GM18909 (cell line): Measurements from ENCODE around the gene EFEMP2.
"Not testable (repeated sequence)": the region's sequence is repeated elsewhere in the genome, so short reads cannot be mapped to it uniquely, and the experiment has no call there.

ENCODE experiments used
- ATAC-seq: cut with Tn5 transposase; IDR thresholded peaks from one replicate; pipeline ENCODE4 v1.9.1; 2021; ENCODE audit warnings: mild to moderate bottlenecking; ENCODE audit not compliant: unreplicated experiment, poor library complexity

EFEMP2 gene

DNA sequence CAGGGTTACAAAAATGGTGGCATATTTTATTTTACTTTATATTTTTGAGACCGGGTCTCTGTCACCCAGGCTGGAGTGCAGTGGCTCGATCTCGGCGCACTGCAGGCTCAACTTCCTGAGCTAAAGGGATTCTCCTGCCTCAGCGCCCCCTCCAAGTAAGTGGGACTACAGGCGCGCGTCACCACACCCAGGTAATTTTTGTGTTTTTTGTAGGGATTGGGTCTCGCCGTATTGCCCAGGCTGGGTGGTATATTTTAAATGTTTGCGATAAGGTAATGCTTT lies 28.2 kb upstream of the EFEMP2 start:
- no peak for ATAC-seq

- ATAC-seq, result peak; percentile 79
Observed at GRCh38 chr11:65900125-65900898, 27.7 kb upstream of the EFEMP2 start, which contains the start of gene FOSL1. FOSL1 (minus strand) TSS chr11:65900388; CDS start chr11:65900339, 49 bp downstream.

DNA sequence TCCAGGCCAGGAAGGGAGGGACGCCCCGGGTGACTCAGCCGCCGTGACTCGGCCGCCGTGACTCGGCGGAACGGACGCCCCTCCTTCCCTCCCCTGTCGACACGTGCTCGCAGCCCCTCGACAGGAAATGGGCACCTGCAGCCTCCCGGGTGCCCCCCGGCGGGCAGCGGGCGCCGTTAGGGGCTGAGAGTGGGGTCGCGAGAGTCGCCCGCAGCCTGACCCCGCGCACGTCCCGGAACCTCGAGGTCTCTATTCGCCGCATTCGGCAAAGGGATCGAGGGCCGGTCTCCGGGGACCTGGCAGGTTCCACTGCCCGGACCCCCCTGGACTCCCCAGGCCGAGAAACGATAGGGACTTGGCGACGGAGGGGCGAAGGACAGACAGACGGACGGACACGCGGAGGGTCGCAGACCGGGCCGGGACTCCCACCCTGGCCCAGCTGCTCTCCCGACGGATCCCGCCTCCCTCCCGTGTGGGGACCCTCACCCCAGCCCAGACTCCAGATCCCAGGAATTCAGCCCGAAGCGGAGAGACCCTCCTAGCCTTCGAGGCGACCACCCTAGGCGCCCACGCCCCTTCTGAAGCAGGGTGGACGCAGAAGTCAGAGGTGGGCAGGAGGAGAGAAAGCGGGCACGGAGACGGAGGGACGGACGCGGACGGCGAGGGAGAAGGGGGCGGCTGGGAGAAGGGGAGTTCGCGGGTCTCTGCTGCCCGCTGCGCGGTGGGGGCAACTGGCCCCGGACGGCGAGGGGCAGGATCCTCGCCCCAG lies 26.9 kb upstream of the EFEMP2 start:
- no peak for ATAC-seq

DNA sequence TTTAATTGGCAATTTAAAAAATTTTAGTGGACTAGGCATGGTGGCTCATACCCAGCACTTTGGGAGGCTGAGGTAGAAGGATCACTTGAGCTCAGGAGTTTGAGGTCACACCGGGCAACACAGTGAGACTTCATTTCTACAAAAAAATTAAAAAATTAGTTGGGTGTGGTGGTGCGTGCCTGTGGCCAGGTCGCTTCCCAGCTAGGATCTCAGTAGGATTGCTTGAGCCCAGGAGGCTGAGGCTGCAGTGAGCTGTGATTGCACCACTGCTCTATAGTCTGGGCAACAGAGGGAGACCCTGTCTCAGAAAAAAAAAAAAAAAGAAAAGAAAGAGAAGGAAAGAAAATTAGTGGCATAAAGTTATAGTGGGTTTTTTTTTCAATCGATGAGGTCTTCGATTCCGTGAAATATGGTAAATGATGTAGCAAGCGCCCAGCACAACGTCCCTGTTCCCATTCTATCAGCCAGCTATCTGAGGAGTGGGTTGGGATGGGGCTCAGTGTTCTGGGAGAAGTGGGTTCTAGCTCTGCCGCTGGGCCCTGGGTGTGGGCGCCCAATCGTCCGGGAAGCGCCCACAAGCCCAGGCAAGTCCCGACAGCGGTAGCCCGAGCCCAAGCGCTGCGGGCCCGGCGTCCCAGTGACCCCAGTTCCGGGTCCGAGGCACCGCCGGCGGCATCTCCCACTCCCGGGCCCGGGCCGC lies 26.2 kb upstream of the EFEMP2 start:
- no peak for ATAC-seq

DNA sequence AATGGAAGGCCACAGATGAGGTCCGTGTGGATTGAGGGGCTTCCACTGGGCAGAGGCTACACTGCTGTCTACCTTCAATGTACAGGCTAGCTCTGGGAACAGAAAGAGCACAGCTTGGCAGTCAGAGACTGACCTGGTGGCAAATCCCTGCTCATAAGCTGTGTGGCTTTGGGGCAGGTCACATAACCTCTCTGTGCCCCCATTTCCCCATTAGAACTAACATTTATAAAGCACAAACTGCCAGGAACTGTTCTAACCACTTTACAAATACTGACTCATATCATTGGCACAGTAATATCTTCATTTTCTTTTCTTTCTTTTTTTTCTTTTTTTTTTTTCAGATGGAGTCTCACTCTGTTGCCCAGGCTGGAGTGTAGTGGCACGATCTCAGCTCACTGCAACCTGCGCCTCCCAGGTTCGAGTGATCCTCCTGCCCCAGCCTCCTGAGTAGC lies 24.4 kb upstream of the EFEMP2 start:
- ATAC-seq, result no peak

DNA sequence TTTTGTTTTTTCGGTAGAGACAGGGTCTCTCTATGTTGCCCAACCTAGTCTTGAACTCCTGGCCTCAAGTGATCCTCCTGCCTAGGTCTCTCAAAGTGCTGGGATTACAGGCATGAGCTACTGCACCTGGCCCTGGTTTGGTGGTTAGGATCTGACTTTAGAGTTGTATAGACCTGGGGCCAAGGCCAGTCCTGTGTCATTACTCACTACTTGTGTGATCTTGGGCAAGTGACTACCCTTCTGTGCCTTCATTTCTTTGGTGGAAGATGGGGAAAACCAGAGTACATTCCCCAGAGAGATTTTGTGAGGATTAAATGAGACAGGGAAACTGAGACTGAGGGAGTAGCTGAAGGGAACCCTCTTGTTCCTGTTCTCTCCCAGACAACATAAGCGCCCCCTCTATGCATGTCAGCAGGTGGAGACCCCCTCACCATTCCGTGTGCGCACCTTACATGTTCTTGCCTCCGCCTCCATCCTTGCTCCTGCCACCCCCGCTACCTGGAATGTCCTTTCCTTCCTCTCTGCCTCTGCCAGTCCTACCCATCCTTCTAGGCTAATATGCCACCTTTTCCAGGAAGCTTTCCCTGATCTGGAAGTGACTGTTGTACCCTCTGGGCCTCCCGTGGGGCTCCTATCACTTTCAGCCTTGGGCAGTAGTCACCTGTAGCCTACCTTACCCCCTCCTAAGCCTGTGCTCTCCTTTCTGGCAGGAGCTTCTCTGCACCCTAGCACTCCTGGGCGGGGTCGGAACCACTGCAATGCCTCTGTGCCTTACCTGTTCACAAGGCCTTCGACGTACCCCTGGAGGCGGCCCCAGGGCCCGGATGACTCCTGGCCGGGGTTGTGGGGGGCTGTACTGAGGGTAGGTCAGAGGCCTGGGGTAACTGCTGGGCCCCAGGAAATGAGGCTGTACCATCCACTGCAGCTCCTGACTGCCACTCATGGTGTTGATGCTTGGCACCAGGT lies 23.7 kb upstream of the EFEMP2 start:
- no peak for ATAC-seq

- ATAC-seq, result no peak
Observed at GRCh38 chr11:65895482-65895981, 22.9 kb upstream of the EFEMP2 start.

DNA sequence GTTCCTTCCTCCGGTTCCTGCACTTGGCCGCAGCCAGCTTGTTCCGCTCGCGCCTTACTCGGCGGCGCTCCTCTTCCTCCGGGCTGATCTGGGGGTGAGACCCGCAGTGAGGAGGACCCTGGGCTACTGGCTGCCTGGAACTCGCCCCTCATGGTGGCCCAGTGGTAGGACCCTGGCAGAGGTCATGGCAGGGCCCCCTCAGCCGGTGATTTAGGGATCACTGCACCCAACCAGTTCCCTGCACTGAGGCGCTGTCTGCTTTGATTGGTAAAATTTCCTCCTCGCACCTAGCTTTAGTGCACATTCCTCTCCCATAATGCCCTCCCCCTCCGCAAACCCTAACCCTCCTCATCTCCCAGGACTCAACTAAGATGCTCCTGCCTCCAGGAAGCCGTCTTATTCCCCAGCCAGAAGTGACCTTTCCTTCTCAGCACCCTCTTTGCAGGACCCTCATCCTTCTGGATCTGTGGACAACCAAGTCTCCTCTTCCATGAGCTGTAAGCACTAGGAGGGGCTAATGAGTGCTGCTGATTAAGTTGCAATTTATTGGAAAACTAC lies 21.5 kb upstream of the EFEMP2 start:
- no peak for ATAC-seq

DNA sequence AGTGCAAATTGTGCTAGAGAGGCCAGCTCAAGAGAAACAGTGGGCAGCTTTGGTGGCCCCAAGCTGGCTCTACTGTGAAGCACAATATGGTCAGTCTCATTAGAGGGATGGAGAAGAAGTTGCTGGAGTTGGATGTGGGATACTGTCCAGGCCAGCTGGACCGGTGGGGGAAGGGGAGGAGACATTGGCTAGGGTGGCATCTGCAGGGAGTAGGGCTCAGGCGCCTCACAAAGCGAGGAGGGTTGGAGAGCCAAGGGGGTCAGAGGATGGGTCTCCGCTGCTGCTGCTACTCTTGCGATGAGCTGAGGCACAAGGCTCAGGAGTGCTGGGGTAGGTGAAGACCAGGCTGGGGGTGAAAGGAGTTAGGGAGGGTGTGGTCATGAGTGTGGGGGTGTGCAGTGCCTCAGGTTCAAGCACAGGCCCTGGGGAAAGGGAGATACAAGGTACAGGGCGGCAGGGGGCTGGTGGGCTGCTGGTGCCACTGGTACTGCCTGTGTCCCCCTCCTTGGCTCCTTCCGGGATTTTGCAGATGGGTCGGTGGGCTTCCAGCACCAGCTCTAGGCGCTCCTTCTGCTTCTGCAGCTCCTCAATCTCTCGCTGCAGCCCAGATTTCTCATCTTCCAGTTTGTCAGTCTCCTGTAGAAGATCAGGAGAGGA lies 20.2 kb upstream of the EFEMP2 start:
- ATAC-seq, result no peak

DNA sequence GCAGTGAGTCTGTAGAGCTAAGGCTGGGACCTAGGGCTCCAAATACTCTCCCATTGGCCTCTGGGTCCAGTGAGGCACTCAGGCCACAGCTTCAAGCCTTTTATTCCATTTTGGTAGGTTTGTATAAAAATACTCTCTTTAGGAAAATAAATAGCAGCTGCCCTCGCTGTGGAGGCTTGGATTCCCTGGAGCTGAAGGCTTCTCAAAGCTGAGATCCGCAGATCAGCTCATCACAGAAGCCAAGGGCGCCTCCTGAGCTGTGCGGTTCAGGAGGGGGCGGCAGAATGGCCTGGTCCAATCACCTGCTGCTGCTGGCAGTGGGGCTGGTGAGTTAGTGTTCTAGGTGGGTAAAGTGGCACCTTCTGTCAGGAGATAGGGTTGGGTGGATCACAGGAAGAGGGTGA lies 19.5 kb upstream of the EFEMP2 start:
- not testable (repeated sequence) for ATAC-seq

DNA sequence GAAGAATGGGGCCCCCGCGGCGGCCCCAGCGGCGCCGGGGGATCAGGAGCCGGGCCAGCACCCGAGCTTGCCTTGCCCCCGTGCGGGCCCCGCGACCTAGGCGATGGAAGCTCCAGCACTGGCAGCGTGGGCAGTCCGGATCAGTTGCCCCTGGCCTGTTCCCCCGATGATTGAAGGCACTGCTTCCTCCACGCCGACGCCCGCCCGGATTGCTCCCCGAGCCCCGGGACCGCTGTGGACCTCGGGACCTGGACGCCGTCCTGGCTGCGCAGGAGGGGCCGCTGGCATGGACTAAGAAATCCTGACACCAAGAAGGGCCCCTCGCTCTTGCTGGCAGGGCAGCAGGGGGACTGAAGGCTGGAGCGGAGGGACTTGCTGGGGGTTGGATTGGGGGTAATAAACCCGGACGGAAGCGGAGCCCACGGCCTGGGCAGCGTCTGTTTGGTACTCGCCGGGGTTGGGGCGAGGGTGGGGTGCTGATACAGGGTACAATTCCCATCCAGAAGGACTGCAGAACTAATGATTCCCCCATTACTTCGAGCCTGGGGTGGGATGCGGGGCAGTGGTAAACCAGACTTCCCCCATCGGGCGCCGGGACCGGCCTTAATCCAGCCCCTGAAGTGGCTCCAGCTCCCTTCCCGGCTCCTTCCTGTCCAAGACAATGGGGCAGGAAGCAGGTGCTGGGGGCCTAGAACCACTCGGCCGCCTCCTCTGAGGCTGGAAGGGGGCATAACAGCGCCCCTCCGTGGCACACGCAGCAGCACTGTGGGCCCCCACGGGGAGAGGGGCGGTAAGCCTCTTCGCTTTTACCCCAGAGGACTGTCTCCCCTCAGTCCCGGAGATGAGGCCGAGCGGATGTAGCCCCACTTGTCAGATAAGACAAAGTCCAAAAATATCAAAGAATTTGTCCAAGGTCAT lies 18.9 kb upstream of the EFEMP2 start:
- no peak for ATAC-seq

DNA sequence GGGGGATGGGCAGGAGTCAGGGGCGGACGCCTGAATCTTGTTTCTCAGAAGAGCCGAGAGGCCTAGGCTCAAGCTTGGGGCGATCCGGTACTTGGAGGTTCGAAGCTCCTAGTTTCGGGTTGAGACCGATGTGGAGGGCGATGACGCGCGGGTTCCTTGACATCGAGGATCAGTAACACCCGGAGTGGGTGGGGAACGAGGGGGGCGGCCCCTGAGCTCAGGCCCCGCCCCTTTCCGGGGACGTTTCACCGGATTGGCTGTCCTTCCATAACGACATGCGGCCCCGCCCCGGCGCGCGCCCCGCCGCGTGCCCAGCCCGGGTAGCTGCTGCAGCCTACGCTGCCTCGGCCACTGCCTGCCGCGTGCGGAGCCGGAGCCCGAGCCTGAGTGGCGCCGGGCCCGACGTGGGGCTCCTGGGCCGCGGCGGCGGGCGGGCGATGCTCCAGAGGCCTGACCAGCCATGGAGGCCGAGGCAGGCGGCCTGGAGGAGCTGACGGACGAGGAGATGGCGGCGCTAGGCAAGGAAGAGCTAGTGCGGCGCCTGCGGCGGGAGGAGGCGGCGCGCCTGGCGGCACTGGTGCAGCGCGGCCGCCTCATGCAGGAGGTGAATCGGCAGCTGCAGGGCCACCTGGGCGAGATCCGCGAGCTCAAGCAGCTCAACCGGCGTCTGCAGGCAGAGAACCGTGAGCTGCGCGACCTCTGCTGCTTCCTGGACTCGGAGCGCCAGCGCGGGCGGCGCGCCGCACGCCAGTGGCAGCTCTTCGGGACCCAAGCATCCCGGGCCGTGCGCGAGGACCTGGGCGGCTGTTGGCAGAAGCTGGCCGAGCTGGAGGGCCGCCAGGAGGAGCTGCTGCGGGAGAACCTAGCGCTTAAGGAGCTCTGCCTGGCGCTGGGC lies 18.0 kb upstream of the EFEMP2 start, which contains the start of gene CCDC85B:
Gene CCDC85B, plus strand, starts transcription at position 350 of the 895 bp plus-strand sequence. Its CDS starts 111 bp downstream, at position 461.
- ATAC-seq, result peak; percentile 54

GRCh38 chr11:65888163-65888814 lies 15.7 kb upstream of the EFEMP2 start, which contains the start of gene FIBP:
FIBP (minus strand) TSS chr11:65888471; CDS start chr11:65888418, 53 bp downstream.
- ATAC-seq, result peak; percentile 45

GRCh38 chr11:65887723-65888162 lies 15.1 kb upstream of the EFEMP2 start:
- no peak for ATAC-seq

DNA sequence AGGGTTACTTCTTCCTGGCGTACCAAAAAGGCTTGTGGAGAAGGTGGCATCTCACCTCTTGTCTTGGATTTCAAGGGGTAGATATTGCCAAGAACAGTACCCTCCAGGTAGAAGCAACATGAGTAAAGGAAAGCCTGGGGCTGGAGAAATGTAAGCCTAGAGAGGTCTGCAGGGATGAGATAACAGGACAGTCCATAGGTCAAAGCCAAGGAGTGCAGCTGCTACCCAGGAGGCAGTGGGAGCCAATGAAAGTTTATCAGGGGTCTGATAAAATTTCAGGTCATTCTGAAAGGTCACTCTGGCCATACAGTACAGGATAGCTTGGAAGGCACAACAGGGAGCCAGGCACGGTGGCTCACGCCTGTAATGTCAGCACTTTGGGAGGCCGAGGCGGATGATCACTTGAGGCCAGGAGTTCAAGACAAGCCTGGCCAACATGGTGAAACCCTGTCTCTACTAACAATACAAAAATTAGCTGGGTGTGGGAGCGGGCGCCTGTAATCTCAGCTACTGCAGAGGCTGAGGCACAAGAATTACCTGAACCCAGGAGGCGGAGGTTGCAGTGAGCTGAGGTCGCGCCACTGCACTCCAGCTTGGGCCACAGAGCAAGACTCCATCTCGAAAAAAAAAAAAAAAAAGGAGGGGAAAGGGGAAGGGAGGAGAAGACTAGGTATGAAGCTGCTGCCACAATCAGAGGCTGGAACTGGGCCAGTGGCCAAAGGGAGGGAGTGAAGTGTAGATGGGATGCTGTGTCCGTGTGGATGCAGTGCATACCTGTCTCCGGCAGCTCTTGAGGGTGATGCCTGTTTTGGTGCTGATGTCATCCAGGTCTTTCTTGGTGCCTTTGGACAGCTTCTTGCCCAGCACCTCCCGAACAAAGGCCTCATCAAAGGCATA lies 14.5 kb upstream of the EFEMP2 start:
- ATAC-seq, result no peak
